Measurements from ENCODE around the gene NR1H2. TPM values are rescaled to one million over a fixed set of nuclear protein-coding genes. Genes with fewer than 3 reads are reported as not detected.

Gene NR1H2
- total RNA-seq, 3 donors from 2014 or later: 106 to 107 (median 106) TPM

DNA sequence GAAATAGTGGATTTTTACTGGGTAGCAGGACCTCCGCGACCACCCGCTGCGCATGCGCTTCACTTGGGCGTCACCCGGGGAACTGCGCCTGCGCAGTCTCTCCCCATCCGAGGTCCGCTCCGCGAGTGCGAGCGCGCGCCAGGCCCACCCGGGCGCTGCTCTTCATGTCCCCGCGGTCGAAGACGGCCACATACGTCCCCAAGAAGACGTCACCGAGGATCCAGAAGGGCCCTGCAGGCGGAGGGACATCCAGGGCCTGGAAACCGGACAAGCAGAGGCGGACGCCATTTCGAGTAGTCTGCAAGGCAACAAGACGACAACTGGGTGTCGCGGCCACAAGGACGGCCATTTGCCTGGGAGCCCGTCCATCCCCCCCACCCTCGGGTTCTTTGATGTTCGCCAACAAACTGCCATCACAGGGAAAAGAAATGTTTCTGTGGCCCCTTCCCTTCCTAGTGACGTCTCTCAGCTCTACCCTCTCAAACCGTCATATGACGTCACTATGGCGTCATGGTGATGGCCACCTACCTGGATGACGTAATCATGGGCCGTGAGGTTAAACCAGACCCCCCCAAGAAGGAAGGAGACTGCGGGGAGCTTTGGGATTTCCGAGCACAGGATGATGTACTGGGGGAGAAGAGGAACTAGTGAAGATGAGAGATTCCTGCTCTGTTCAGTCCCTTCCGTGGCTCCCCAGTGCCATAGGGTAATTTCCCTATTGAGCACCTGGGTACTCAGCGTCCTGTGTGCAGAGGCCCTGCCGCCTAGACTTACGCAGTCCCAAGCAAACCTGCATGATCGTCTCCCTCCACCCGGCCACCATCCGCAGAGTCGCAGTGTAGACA lies 17.6 kb upstream of the NR1H2 start:
- H3K27me3 Mint-ChIP-seq (ENCODE audit: low read depth): no peaks in the 10 kb centered on the region
- peaks cover 56% of the 10 kb centered on the region for H3K4me1 Mint-ChIP-seq (ENCODE audit: low read depth)
- DNase-seq (peak; percentile 73), ATAC-seq (peak; percentile 12 to 18)
- H3K4me3 Mint-ChIP-seq: peak overlapping the region; percentile 88
- H3K9me3 Mint-ChIP-seq: peaks cover 3% of the 10 kb centered on the region
- H3K36me3 Mint-ChIP-seq (ENCODE audit: insufficient read depth): no peaks in the 10 kb centered on the region

DNA sequence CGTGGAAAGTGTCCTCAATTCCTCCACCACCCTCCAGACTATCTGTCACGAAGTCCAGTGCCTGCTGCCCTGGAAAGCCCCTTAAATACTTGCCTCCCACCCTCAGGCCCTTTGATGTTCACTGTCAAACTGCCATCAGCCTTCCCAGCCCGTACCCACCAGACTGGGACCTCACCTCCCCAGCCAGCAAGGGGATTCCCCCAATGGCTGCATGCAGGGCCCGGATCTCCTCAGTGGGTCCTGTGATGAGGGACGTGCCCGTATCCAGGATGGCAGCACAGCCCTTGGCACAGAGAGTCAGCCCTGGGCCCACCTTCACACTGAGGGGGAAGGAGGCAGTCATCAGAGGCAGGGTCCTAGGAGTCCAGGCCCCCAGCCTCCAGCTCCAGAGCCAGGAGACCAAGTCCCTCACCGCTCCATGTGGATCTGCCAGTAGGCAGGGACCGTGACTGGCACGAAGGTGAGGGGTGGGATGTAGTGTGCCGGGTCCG lies 16.9 kb upstream of the NR1H2 start:
- H3K36me3 Mint-ChIP-seq (ENCODE audit: insufficient read depth): no peaks in the 10 kb centered on the region
- H3K27me3 Mint-ChIP-seq (ENCODE audit: low read depth): no peaks in the 10 kb centered on the region
- DNase-seq: no peak

DNA sequence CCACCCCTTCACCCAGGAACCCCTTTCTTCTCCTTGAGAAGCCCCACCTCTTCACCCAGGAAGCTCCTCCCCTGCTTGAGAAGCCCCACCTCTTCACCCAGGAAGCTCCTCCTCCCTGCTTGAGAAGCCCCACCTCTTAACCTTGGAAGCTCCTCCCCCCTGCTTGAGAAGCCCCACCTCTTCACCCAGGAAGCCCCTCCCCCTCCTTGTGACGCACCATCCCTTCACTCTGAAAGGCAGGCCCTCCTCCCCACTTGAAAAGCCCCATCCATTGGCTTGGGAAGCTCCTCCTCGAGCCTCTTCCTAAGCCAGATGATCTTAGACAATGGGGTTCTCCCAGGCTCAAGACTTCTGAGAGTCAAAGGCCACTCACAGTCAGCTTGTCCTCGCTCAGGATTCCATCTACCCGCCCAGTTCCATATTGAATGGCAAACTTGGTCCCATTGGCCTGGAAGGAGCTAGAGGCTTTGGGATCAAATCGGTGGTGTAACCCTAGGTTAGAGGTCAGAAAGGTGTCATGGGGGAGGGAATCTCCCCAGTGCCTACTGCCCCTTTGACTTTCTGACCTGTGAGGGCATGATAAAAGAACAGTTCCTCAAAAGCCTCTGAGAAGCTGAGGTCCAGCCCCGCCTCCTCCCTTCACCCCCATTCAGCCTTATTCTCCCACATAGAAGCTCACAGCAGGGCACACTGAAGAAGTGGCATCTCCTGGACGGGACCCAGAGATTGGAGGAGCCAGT lies 14.8 kb upstream of the NR1H2 start:
- peaks cover 3% of the 10 kb centered on the region for H3K9me3 Mint-ChIP-seq
- peaks cover 79% of the 10 kb centered on the region for H3K4me1 Mint-ChIP-seq (ENCODE audit: low read depth)
- no peak for ATAC-seq
- H3K4me3 Mint-ChIP-seq: no peak overlapping the region
- no peaks in the 10 kb centered on the region for H3K36me3 Mint-ChIP-seq (ENCODE audit: insufficient read depth)
- no peaks in the 10 kb centered on the region for H3K27me3 Mint-ChIP-seq (ENCODE audit: low read depth)
- DNase-seq: no peak

More for the DNA sequence above, 16.9 kb upstream of the NR1H2 start:
- peaks cover 3% of the 10 kb centered on the region for H3K9me3 Mint-ChIP-seq
- peak overlapping the region; percentile 88 for H3K4me3 Mint-ChIP-seq
- H3K4me1 Mint-ChIP-seq (ENCODE audit: low read depth): peaks cover 60% of the 10 kb centered on the region
- no peak for ATAC-seq

DNA sequence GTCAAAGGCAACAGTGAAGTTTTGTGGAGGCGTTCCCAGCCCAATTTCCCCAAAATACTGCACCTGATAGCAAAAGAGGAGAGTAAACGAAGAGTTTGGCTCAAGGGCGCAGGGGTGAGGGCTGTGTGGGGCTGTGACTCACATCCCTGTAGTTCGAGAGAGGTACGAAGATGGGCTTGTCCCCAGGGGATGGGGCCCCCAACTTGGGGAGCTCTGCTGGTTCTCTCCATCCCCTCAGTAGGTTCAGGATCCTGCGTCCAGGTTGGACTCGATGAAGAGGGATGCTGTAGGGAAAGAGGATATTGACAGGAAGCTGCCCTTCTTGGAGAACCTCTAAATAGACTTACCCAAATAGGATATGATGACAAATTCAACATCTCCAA lies 14.2 kb upstream of the NR1H2 start:
- no peak for ATAC-seq
- H3K4me3 Mint-ChIP-seq: no peak overlapping the region
- H3K4me1 Mint-ChIP-seq (ENCODE audit: low read depth): peaks cover 77% of the 10 kb centered on the region
- H3K27me3 Mint-ChIP-seq (ENCODE audit: low read depth): no peaks in the 10 kb centered on the region
- DNase-seq: no peak
- peaks cover 3% of the 10 kb centered on the region for H3K9me3 Mint-ChIP-seq
- H3K36me3 Mint-ChIP-seq (ENCODE audit: insufficient read depth): no peaks in the 10 kb centered on the region

DNA sequence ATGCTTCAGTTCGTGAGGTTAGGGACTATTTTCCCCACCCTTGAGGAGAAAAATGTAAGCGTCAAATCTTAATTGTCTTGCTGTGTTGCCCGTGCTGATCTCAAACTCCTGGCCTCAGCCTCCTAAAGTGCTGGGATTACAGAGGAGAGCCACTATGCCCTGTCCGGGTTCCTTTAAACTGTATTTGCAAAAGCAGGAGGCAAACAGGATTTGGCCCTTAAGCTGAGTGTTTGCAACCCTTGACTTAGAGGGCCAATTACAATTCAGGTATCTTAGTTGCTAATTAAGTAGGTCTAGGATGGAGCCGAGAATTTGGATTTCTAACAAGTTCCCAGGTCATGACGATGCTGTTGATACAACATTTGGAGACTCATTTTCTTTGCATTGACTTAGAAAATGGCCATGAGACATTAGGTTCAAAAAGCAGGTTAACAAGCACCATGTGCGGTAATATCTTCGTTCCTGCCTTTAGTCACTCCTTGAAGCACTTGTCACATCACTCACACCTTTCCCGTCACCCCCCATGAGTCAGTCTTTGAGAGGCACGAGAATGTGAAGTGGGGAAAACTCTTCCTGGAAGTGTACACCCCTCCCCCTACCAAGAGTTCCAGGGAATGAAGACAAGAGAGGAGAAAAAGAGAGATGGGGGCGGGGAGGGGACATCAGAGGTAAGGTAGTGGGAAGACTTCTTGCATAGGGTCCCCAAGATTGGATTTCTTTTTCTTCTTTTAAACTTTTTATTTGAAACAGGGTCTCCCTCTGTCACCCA lies 13.4 kb upstream of the NR1H2 start:
- ATAC-seq (peak; percentile 60 to 66), DNase-seq (no peak)
- H3K4me3 Mint-ChIP-seq: peak overlapping the region; percentile 42
- H3K36me3 Mint-ChIP-seq (ENCODE audit: insufficient read depth): no peaks in the 10 kb centered on the region
- H3K4me1 Mint-ChIP-seq (ENCODE audit: low read depth): peaks cover 74% of the 10 kb centered on the region
- peaks cover 3% of the 10 kb centered on the region for H3K9me3 Mint-ChIP-seq
- no peaks in the 10 kb centered on the region for H3K27me3 Mint-ChIP-seq (ENCODE audit: low read depth)

DNA sequence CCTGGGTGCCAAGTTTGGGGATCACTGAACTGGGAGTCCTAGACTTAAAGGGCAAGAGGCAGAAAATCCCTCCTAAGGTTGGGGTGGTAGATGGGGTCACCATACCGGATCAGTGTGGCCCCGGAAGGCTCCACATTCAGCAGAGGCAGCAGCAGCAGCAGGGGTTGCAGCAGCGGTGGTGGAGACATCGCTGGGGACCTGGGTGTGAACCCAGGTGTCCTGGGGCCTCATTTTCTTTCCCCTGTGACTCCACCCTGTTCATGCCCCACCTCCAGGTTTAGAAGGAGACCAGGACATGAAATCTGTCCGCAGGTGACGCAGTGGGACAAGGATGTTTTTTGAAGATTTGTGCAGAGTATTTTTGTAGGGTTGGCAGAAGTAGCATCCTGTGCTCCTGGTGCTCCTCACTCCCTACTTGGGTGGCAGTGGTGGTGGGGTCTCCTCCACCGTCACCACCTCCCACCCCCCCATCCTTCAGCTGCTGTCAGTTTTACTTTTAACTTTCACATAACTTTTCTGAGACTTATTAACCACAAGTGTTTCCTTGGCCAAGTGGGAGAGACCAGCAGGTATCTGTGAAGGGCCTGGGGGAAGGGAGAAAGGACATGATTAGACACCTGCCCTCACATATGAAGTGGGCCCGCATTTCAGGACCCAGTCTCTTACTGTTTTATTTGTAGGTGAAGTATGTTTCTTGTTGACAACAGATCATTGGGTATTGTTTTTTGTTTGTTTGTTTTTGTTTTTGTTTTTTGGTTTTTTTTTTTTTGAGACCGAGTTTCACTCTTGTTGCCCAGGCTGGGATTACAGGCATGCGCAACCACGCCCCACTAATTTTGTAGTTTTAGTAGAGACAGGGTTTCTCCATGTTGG lies 10.6 kb upstream of the NR1H2 start, which contains the start of gene NAPSA:
TSS of gene NAPSA (minus strand) at position 206 of the 873 bp plus-strand sequence. CDS start at position 188, 18 bp downstream.
- DNase-seq: no peak
- no peak for ATAC-seq
- Mint-ChIP-seq H3K4me1 (ENCODE audit: low read depth) (peaks cover 64% of the 10 kb centered on the region), H3K27me3 (ENCODE audit: low read depth) (no peaks in the 10 kb centered on the region), H3K9me3 (no peaks in the 10 kb centered on the region), H3K4me3 (peak within 1 kb of the TSS; percentile 43), H3K36me3 (ENCODE audit: insufficient read depth) (no peaks in the 10 kb centered on the region)

DNA sequence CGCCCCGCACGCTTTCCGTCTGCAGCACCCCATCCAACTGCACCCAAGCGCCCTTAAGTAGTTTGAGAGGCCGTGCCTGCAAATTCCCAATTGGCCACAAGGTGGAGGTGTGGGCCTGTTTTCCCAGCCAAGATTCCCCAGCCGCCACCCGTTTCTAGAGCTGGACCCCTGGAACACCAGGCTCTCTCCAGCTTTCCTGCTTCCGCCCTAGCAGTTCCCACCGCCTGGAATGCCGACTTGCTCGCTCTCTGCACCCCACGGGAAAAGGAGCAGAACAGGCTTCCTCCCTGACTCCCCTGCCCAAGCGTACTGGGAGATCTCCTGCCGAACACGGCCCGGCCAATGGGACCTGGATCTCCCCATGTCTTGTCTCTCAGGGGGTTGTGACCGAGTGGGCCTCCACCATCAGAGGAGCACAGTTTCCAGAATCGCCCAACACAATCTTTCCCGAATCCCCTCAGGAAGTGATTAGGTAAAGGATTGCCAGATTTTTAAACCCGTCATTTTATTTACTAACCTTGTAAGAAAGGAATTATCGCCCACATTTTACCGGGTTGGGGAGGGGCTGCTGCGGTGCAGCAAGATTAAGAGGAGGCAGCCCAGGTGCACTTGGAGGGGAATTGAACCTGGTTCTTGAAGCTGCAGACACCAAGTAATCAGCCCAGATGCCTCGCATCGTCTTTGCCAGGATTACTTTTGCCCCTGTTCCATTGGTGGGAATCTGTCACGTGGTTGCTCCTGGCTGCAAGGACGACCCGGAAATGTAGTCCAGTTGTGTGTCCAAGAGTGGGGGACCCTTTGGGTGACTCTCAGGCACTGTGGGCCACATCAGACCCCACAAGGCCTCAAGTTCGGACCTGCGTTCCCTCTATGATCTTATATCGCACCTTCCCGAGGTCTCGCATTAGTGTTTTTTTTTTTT lies 7.3 kb upstream of the NR1H2 start:
- Mint-ChIP-seq H3K4me1 (ENCODE audit: low read depth) (peaks cover 37% of the 10 kb centered on the region), H3K36me3 (ENCODE audit: insufficient read depth) (no peaks in the 10 kb centered on the region), H3K27me3 (ENCODE audit: low read depth) (no peaks in the 10 kb centered on the region), H3K9me3 (no peaks in the 10 kb centered on the region), H3K4me3 (peak overlapping the region; percentile 85)
- DNase-seq (peak; percentile 76), ATAC-seq (peak; percentile 65 to 77)

DNA sequence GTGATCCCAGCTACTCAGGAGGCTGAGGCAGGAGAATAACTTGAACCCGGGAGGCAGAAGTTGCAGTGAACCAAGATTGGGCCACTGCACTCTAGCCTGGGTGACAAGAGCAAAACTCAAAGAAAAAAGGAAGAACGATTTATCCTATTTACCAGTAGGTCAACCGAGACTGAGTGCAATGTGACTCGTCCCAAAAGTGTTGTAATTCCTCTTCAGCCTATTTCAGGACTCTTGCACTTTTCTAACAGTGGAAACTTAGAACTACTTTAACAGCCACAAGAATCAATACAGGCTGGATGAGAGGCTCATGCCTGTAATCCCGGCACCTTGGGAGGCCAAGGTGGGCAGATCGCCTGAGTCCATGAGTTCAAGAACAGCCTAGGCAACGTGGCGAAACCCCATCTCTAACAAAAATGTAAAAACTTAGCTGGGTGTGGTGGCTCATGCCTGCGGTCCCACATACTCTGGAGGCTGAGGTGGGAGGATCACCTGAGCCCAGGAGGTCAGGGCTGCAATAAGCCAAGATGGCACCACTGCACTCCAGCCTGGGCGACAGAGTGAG lies 4.3 kb upstream of the NR1H2 start:
- ATAC-seq (no peak), DNase-seq (no peak)
- no peaks in the 10 kb centered on the region for H3K9me3 Mint-ChIP-seq
- H3K36me3 Mint-ChIP-seq (ENCODE audit: insufficient read depth): no peaks in the 10 kb centered on the region
- H3K4me1 Mint-ChIP-seq (ENCODE audit: low read depth): peaks cover 21% of the 10 kb centered on the region
- H3K27me3 Mint-ChIP-seq (ENCODE audit: low read depth): no peaks in the 10 kb centered on the region
- no peak overlapping the region for H3K4me3 Mint-ChIP-seq

DNA sequence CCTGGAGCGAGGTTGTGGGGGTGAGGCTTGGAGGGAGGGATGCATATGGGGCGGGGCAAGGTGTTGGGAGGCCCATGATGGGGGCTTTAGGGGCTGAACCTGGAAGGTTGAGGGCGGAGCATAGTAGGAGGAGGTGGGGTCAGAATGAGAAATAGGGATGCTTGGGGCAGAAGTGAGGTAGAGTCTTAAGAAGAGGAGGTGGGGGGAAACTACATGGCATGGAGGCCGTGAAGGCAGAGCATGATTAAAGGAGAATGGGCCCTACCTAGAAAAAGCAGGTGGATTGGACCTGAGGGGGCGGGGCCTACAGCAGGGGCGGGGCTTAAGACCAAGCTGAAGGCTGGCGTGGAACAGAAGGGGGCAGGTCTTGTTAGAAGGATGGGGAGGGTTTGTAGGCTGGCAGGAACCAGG lies 799 bp downstream of the NR1H2 start:
- DNase-seq (peak; percentile 56), ATAC-seq (peak; percentile 22 to 32)
- H3K27me3 Mint-ChIP-seq (ENCODE audit: low read depth): no peaks in the 10 kb centered on the region
- H3K36me3 Mint-ChIP-seq (ENCODE audit: insufficient read depth): peaks cover 24% of the 10 kb centered on the region
- H3K4me3 Mint-ChIP-seq: peak overlapping the region; percentile 100
- H3K4me1 Mint-ChIP-seq (ENCODE audit: low read depth): peaks cover 8% of the 10 kb centered on the region
- no peaks in the 10 kb centered on the region for H3K9me3 Mint-ChIP-seq

DNA sequence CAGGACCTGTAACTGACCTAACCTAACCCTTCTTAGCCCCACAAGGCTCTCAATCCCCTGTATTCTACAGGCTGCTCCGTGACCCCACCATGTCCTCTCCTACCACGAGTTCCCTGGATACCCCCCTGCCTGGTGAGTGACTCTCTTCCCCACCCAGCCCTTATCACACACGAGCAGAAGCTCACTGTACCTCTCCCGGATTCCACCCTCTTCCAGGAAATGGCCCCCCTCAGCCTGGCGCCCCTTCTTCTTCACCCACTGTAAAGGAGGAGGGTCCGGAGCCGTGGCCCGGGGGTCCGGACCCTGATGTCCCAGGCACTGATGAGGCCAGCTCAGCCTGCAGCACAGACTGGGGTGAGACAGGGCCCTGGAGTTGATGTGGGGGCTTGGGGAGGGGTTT lies 1.3 kb downstream of the NR1H2 start:
- Mint-ChIP-seq H3K4me3 (peak overlapping the region; percentile 100), H3K36me3 (ENCODE audit: insufficient read depth) (peaks cover 24% of the 10 kb centered on the region), H3K4me1 (ENCODE audit: low read depth) (peaks cover 8% of the 10 kb centered on the region), H3K27me3 (ENCODE audit: low read depth) (no peaks in the 10 kb centered on the region), H3K9me3 (no peaks in the 10 kb centered on the region)
- ATAC-seq (no peak), DNase-seq (no peak)

DNA sequence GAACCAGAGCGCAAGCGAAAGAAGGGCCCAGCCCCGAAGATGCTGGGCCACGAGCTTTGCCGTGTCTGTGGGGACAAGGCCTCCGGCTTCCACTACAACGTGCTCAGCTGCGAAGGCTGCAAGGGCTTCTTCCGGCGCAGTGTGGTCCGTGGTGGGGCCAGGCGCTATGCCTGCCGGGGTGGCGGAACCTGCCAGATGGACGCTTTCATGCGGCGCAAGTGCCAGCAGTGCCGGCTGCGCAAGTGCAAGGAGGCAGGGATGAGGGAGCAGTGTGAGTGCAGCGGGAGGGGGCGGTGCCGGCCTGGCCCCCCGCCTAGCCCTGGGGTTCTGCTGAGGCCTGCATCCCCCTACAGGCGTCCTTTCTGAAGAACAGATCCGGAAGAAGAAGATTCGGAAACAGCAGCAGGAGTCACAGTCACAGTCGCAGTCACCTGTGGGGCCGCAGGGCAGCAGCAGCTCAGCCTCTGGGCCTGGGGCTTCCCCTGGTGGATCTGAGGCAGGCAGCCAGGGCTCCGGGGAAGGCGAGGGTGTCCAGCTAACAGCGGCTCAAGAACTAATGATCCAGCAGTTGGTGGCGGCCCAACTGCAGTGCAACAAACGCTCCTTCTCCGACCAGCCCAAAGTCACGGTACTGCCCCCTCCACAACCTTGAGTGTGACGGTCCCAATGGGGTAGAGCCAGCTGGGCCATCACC lies 2.1 kb downstream of the NR1H2 start:
- Mint-ChIP-seq H3K4me3 (peak overlapping the region; percentile 54), H3K36me3 (ENCODE audit: insufficient read depth) (peaks cover 24% of the 10 kb centered on the region), H3K27me3 (ENCODE audit: low read depth) (no peaks in the 10 kb centered on the region), H3K9me3 (no peaks in the 10 kb centered on the region), H3K4me1 (ENCODE audit: low read depth) (peaks cover 10% of the 10 kb centered on the region)
- DNase-seq (no peak), ATAC-seq (no peak)

DNA sequence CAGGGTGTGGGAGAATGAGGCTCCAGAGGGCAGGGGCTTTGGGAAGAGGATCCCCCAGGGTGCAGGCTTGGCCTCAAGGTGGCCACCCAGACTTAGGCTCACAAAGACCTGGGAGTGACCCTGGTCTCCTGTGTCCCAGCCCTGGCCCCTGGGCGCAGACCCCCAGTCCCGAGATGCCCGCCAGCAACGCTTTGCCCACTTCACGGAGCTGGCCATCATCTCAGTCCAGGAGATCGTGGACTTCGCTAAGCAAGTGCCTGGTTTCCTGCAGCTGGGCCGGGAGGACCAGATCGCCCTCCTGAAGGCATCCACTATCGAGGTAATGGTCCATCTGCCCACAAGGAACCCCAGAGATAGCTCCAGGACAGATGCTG lies 2.6 kb downstream of the NR1H2 start:
- no peak for DNase-seq
- peaks cover 16% of the 10 kb centered on the region for H3K4me1 Mint-ChIP-seq (ENCODE audit: low read depth)
- H3K9me3 Mint-ChIP-seq: no peaks in the 10 kb centered on the region
- H3K4me3 Mint-ChIP-seq: no peak overlapping the region
- no peaks in the 10 kb centered on the region for H3K27me3 Mint-ChIP-seq (ENCODE audit: low read depth)
- H3K36me3 Mint-ChIP-seq (ENCODE audit: insufficient read depth): peaks cover 24% of the 10 kb centered on the region
- no peak for ATAC-seq

All from activated T-cell treated with anti-CD3 and anti-CD28 coated beads, Interleukin-2, amount 50 U/mL, for 4 hours (primary cell).